Astrocyte (in vitro differentiated cells and primary cell): Measurements from ENCODE around the gene LMOD3. TPM values are rescaled to one million over a fixed set of nuclear protein-coding genes. Genes with fewer than 3 reads are reported as not detected.

ENCODE experiments used
- DNase-seq: peaks from one replicate; pipeline ENCODE4 v3.0.0-alpha.2; 2010; ENCODE audit warnings: low read depth
- FAIRE-seq: peaks from 2 replicates; lab custom pipeline; 2011; peaks lifted over from hg19 to GRCh38; lab: Jason Lieb, UNC
- H2AFZ ChIP-seq: 2 replicates; pipeline ENCODE4 v1.6.0; 2012; ENCODE audit warnings: low read depth, low read length, inconsistent platforms
- H3K27ac ChIP-seq: 2 replicates; pipeline ENCODE4 v1.5.1; 2011; ENCODE audit warnings: low read depth, low read length, inconsistent platforms
- H3K27me3 ChIP-seq: 2 replicates; pipeline ENCODE4 v1.6.0; 2011; ENCODE audit warnings: low read length, inconsistent platforms; ENCODE audit not compliant: insufficient read depth
- H3K36me3 ChIP-seq: 2 replicates; pipeline ENCODE4 v1.5.1; 2011; ENCODE audit warnings: low read length, inconsistent platforms; ENCODE audit not compliant: insufficient read depth
- H3K4me1 ChIP-seq: 2 replicates; pipeline ENCODE4 v1.5.1; 2011; ENCODE audit warnings: low read length, inconsistent platforms; ENCODE audit not compliant: insufficient read depth
- H3K4me2 ChIP-seq: 2 replicates; pipeline ENCODE4 v1.6.0; 2012; ENCODE audit warnings: low read length, inconsistent platforms
- H3K4me3 ChIP-seq: 2 replicates; pipeline ENCODE4 v1.5.1; 2011; ENCODE audit warnings: low read depth, mild to moderate bottlenecking, low read length, inconsistent platforms; ENCODE audit not compliant: insufficient read depth
- H3K79me2 ChIP-seq: 2 replicates; pipeline ENCODE4 v1.6.0; 2012; ENCODE audit warnings: mild to moderate bottlenecking, low read length, inconsistent platforms; ENCODE audit not compliant: insufficient read depth
- H3K9ac ChIP-seq: 2 replicates; pipeline ENCODE4 v1.6.0; 2012; ENCODE audit warnings: mild to moderate bottlenecking, low read length, inconsistent platforms
- H3K9me3 ChIP-seq: 2 replicates; pipeline ENCODE4 v1.5.1; 2012; ENCODE audit warnings: low read depth, mild to moderate bottlenecking, low read length, inconsistent platforms; ENCODE audit not compliant: insufficient read depth
- H4K20me1 ChIP-seq: 2 replicates; pipeline ENCODE4 v1.6.0; 2012; ENCODE audit warnings: low read length, inconsistent platforms; ENCODE audit not compliant: insufficient read depth
- H3K27ac Mint-ChIP-seq: one replicate; pipeline ENCODE4 v1.8.0; 2021; ENCODE audit warnings: mild to moderate bottlenecking, mixed read lengths; ENCODE audit not compliant: unreplicated experiment
- H3K27me3 Mint-ChIP-seq: one replicate; pipeline ENCODE4 v1.8.0; 2021; ENCODE audit warnings: low read depth, mixed read lengths; ENCODE audit not compliant: unreplicated experiment
- H3K36me3 Mint-ChIP-seq: one replicate; pipeline ENCODE4 v1.8.0; 2021; ENCODE audit warnings: low read depth, mixed read lengths; ENCODE audit not compliant: unreplicated experiment
- H3K4me1 Mint-ChIP-seq: one replicate; pipeline ENCODE4 v1.8.0; 2021; ENCODE audit warnings: low read depth, mixed read lengths; ENCODE audit not compliant: unreplicated experiment
- H3K4me3 Mint-ChIP-seq: one replicate; pipeline ENCODE4 v1.8.0; 2021; ENCODE audit warnings: mild to moderate bottlenecking, moderate library complexity, mixed read lengths; ENCODE audit not compliant: unreplicated experiment
- H3K9me3 Mint-ChIP-seq: one replicate; pipeline ENCODE4 v1.8.0; 2021; ENCODE audit warnings: mild to moderate bottlenecking, mixed read lengths; ENCODE audit not compliant: unreplicated experiment
- CTCF ChIP-seq: IDR thresholded peaks from 2 replicates; pipeline ENCODE4 v1.5.1; 2011; ENCODE audit warnings: low read depth, mild to moderate bottlenecking, inconsistent platforms, low read length, moderate library complexity; ENCODE audit not compliant: insufficient read depth
- EZH2 ChIP-seq: IDR thresholded peaks from 2 replicates; pipeline ENCODE4 v1.6.1; 2012; ENCODE audit warnings: mild to moderate bottlenecking, low read length, inconsistent platforms; ENCODE audit not compliant: insufficient read depth
- total RNA-seq: library from RNA; stranded (reverse); gene quantifications from 2 replicates; pipeline ENCODE4 v1.2.1, GENCODE V29; 2021

The LMOD3 gene
- total RNA-seq, 1 donor from 2014 or later = 0.07 TPM

GRCh38 chr3:69121513-69121912 is 882 bp downstream of the LMOD3 start:
- no peaks in the 10 kb centered on the region for H3K9me3 Mint-ChIP-seq
- H3K36me3 Mint-ChIP-seq = no peaks in the 10 kb centered on the region
- FAIRE-seq (no peak), DNase-seq (no peak)
- H3K9me3 ChIP-seq = no peaks in the 10 kb centered on the region
- no peak overlapping the region for H3K4me3 Mint-ChIP-seq
- H4K20me1 ChIP-seq = no peaks in the 10 kb centered on the region
- no peaks in the 10 kb centered on the region for H3K4me1 ChIP-seq
- peaks cover 3% of the 10 kb centered on the region for H3K27me3 ChIP-seq
- H3K27ac ChIP-seq = no peak overlapping the region
- TF ChIP-seq CTCF (no peak), EZH2 (no peak)
- no peak overlapping the region for H3K4me3 ChIP-seq
- no peaks in the 10 kb centered on the region for H3K4me1 Mint-ChIP-seq
- no peak overlapping the region for H3K27ac Mint-ChIP-seq
- no peak overlapping the region for H3K4me2 ChIP-seq
- H3K9ac ChIP-seq = no peak overlapping the region
- no peaks in the 10 kb centered on the region for H3K79me2 ChIP-seq
- no peaks in the 10 kb centered on the region for H3K36me3 ChIP-seq
- H3K27me3 Mint-ChIP-seq = no peaks in the 10 kb centered on the region
- no peak overlapping the region for H2AFZ ChIP-seq

- no peak for TF ChIP-seq EZH2
- TF ChIP-seq CTCF = peak; percentile 97
- Mint-ChIP-seq H3K27ac (no peak overlapping the region), H3K27me3 (no peaks in the 10 kb centered on the region), H3K4me3 (no peak overlapping the region), H3K4me1 (no peaks in the 10 kb centered on the region), H3K36me3 (no peaks in the 10 kb centered on the region), H3K9me3 (no peaks in the 10 kb centered on the region)
- Histone ChIP-seq H3K79me2 (no peaks in the 10 kb centered on the region), H3K36me3 (no peaks in the 10 kb centered on the region), H3K9ac (no peak overlapping the region), H4K20me1 (no peaks in the 10 kb centered on the region), H3K4me2 (no peak overlapping the region), H3K9me3 (no peaks in the 10 kb centered on the region), H2AFZ (no peak overlapping the region), H3K27me3 (peaks cover 3% of the 10 kb centered on the region), H3K4me3 (no peak overlapping the region), H3K4me1 (no peaks in the 10 kb centered on the region), H3K27ac (no peak overlapping the region)
- DNase-seq (peak; percentile 46), FAIRE-seq (peak; percentile 88)
Measured at GRCh38 chr3:69120879-69121464, 1.4 kb downstream of the LMOD3 start.

- Mint-ChIP-seq H3K36me3 (no peaks in the 10 kb centered on the region), H3K4me3 (no peak overlapping the region), H3K4me1 (no peaks in the 10 kb centered on the region), H3K27ac (no peak overlapping the region), H3K9me3 (no peaks in the 10 kb centered on the region), H3K27me3 (no peaks in the 10 kb centered on the region)
- Histone ChIP-seq H3K4me3 (no peak overlapping the region), H3K9me3 (no peaks in the 10 kb centered on the region), H3K9ac (no peak overlapping the region), H3K4me2 (no peak overlapping the region), H3K27me3 (no peaks in the 10 kb centered on the region), H3K36me3 (no peaks in the 10 kb centered on the region), H3K79me2 (no peaks in the 10 kb centered on the region), H2AFZ (no peak overlapping the region), H3K4me1 (peaks cover 3% of the 10 kb centered on the region), H4K20me1 (no peaks in the 10 kb centered on the region), H3K27ac (no peak overlapping the region)
- no peak for FAIRE-seq
- no peak for DNase-seq
- TF ChIP-seq EZH2 = no peak
- no peak for TF ChIP-seq CTCF
Measured at GRCh38 chr3:69119681-69120080, 2.7 kb downstream of the LMOD3 start.
